Measurements from ENCODE around the gene PODXL2. TPM values are rescaled to one million over a fixed set of nuclear protein-coding genes. Genes with fewer than 3 reads are reported as not detected.

PODXL2 gene
- total RNA-seq, 1 donor from 2014 or later, result 28.9 TPM

DNA sequence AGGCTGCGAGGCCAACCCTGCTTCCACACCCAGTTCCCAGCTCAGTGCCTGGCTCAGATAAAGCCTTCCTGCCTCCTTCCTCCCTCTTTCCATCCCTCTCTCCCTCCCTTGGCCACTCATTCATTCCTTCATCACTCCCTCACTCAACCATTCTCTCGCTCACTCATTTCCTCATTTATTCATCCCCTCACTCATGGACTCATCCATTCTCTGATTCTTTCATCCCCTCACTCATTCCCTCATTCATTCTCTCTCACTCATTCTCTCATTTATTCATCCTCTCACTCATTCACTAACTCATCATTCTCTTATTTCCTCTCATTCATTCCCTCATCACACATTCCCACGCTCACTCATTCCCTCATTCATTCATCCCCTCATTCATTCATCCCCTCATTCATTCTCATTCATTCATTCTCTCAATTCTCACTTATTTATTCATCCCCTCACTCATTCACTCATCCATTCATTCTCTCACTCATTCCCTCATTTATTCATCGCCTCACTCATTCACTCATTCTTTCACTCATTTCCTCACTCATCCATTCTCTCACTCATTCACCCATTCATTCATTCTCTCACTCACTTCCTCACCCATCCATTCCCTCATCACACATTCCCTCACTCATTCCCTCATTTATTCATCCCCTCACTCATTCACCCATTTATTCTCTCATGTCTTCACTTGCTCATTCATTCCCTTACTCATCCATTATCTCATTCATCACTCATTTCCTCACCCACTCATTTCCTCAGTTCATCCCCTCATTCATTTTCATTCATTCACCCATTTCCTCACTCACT, 56.9 kb downstream of the PODXL2 start:
- TF ChIP-seq, protein P1, sequence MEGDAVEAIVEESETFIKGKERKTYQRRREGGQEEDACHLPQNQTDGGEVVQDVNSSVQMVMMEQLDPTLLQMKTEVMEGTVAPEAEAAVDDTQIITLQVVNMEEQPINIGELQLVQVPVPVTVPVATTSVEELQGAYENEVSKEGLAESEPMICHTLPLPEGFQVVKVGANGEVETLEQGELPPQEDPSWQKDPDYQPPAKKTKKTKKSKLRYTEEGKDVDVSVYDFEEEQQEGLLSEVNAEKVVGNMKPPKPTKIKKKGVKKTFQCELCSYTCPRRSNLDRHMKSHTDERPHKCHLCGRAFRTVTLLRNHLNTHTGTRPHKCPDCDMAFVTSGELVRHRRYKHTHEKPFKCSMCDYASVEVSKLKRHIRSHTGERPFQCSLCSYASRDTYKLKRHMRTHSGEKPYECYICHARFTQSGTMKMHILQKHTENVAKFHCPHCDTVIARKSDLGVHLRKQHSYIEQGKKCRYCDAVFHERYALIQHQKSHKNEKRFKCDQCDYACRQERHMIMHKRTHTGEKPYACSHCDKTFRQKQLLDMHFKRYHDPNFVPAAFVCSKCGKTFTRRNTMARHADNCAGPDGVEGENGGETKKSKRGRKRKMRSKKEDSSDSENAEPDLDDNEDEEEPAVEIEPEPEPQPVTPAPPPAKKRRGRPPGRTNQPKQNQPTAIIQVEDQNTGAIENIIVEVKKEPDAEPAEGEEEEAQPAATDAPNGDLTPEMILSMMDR (conservative IDR thresholded peaks at IDR 0.05; ENCODE audit: low read depth, low read length), result no peak
- no peak for DNase-seq (ENCODE audit: low read depth)
- no peak overlapping the region for H3K4me3 ChIP-seq (ENCODE audit: low read depth, low read length)

DNA sequence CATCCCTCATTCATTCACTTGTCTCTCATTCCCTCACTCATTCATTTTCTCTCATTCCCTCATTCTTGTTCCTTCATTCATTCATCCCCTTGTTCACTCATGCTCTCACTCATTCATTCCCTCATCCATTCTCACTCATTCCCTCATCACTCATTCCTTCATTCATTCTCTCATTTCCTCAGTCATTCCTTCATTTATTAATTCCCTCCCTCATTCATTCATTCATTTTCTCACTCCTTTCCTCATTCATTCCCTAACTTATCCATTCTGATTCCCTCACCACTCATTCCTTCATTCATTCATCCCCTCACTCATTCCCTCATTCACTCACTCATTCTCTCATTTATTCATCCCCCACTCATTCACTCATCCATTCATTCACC, 57.5 kb downstream of the PODXL2 start:
- DNase-seq (ENCODE audit: low read depth), result no peak
- H3K4me3 ChIP-seq (ENCODE audit: low read depth, low read length), result no peak overlapping the region
- TF ChIP-seq, protein P1 (conservative IDR thresholded peaks at IDR 0.05; ENCODE audit: low read depth, low read length), result no peak

DNA sequence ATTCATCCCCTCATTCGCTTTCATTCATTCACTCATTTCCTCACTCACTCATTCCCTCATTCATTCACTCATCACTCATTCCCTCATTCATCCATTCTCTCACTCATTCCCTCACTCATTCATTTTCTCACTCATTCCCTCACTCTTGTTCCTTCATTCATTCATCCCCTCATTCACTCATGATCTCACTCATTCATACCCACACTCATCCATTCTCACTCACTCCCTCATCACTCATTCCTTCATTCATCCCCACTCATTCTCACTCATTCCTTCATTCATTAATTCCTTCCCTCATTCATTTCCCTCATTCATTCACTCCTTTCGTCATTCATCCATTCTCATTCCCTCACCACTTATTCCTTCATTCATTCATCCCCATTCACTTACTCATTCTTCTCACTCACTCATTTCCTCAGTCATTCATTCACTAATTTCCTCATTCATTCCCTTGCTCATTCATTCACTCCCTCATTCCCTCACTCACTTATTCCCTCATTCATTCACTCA, 58.3 kb downstream of the PODXL2 start:
- TF ChIP-seq, protein P1 (conservative IDR thresholded peaks at IDR 0.05; ENCODE audit: low read depth, low read length), result no peak
- no peak overlapping the region for H3K4me3 ChIP-seq (ENCODE audit: low read depth, low read length)
- DNase-seq (ENCODE audit: low read depth), result no peak

DNA sequence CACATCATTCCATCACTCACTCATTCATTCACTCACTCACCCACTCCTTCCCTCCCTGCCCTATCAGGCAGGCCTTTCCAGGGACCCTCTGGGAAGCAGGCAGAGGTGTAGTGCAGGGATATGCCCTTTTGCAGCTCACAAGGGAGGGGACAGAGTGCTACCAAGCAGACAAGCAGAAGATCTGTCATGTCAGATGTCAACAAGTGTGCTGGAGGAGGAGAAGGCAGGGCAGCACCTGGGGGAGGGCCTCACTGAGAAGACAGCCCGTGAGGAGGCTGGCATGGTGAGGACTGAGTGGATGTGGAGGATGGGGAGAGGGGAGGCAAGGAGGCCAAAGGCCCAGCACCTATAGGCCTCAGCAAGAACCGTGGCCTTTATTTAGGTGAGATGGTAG, 59.0 kb downstream of the PODXL2 start:
- no peak overlapping the region for H3K4me3 ChIP-seq (ENCODE audit: low read depth, low read length)
- DNase-seq (ENCODE audit: low read depth), result no peak
- TF ChIP-seq, protein P1 (conservative IDR thresholded peaks at IDR 0.05; ENCODE audit: low read depth, low read length), result no peak

DNA sequence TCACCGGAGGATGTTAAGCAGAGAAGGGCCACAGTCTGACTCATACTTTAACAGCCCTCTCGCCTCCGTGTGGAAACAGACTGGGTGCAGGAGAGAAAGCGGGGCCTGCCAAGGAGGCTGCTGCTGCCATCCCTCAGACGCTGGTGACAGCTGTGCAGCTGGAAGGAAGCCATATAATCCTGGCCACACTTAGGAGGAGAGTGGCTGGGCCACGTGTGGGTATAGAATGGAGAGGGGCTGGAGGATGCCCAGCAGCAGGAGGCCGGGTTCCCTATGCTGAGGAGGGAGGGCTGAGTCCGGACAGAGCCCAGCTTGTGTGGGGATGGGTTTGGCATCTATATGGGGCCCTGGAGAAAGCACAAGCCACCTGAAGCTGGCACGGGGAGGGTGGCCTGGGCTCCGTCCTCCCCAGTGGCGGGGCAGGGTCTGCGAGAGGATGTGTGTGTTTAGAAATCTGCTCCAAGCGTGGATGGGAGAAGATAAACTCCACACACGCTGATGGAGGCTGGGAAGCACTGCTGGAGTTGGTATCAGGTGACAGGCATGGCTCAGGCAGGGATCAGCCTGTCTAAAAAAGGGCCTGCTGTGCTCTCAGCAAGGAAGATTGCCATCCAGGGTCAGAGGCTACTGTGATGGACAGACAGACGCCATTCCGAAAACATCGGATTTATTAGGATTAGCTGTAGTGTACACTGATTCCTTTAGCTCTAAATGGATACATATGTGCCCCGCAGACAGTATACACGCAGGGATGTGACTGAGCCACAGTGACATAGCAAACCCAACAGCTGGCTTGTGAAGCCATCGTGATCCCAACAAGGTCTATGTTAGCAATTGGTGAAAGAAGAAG, 59.7 kb downstream of the PODXL2 start:
- TF ChIP-seq, protein P1 (conservative IDR thresholded peaks at IDR 0.05; ENCODE audit: low read depth, low read length), result no peak
- no peak for DNase-seq (ENCODE audit: low read depth)
- no peak overlapping the region for H3K4me3 ChIP-seq (ENCODE audit: low read depth, low read length)

DNA sequence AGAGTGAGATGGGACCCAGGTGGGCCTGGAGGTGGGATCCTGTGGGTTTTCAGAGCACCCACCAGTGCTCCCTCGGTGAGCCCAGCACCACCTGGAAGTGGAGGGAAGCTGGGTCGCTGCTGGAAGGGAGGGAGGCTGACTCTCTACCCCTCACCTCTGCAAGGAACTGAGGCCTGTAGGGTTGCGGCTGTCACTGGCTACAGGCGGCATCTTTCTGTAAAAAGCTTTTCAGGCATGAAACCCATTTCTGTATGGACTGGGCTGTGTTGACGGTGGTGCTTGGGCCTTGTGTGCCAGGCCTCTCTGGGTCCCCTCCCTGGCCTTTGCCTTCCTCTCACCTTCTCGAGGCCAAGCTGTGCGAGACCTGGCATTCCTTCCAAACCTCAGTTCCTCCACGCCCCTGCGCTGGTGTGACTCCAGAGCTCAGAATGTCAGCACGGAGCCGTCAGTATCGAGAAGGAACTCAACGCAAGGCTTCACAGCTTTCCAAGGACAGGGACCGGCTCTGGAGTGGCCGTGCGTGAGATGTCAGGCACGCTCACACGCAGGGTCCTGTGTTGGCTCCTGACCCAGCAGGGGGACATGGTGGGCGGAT, 60.4 kb downstream of the PODXL2 start:
- TF ChIP-seq, protein P1 (conservative IDR thresholded peaks at IDR 0.05; ENCODE audit: low read depth, low read length), result no peak
- no peak overlapping the region for H3K4me3 ChIP-seq (ENCODE audit: low read depth, low read length)
- no peak for DNase-seq (ENCODE audit: low read depth)
